ENCODE measurements around the gene MT1G. TPM values are rescaled to one million over a fixed set of nuclear protein-coding genes. Genes with fewer than 3 reads are reported as not detected.
"Not testable (repeated sequence)": the region's sequence is repeated elsewhere in the genome, so short reads cannot be mapped to it uniquely, and the experiment has no call there.

MT1G gene
- total RNA-seq, 1 experiment from 2014 or later: not detected

- Histone ChIP-seq H3K36me3 (ENCODE audit: low read depth, low read length) (no peaks in the 10 kb centered on the region), H3K9me3 (ENCODE audit: low read length) (no peaks in the 10 kb centered on the region), H3F3A (ENCODE audit: low read length, unreplicated experiment) (no peaks in the 10 kb centered on the region), H3K4me1 (ENCODE audit: insufficient read depth, low read length) (peaks cover 22% of the 10 kb centered on the region), H3K27me3 (ENCODE audit: low read length) (no peaks in the 10 kb centered on the region), H2AFZ (ENCODE audit: low read length) (no peak overlapping the region), H3K27ac (ENCODE audit: low read length) (no peak overlapping the region), H3K9me2 (replicated peaks; ENCODE audit: low read length) (no peaks in the 10 kb centered on the region), H3K4me3 (ENCODE audit: low read length) (no peak overlapping the region), H3K79me2 (ENCODE audit: low read length) (no peaks in the 10 kb centered on the region), H4K20me1 (ENCODE audit: low read length) (no peaks in the 10 kb centered on the region), H3K4me2 (ENCODE audit: low read length) (no peak overlapping the region), H3K9ac (ENCODE audit: low read length) (no peak overlapping the region)
- intact Hi-C loops (cut with micrococcal nuclease): no loop called here
- no peak for TF ChIP-seq EZH2phosphoT487 (IDR thresholded peaks at IDR 0.05; ENCODE audit: borderline replicate concordance, low read length)
- ATAC-seq: no peak
- ChIA-PET POLR2A (ENCODE audit: unreplicated experiment) (no interaction called here), CTCF (no interaction called here)
- DNase-seq: no peak
- BruUV-seq (replicated peaks): no TSS peak
Observed at GRCh38 chr16:56670620-56670934, 2.7 kb upstream of the MT1G start.

- no peak overlapping the region for H2AFZ ChIP-seq (ENCODE audit: low read length)
- DNase-seq (no peak), ATAC-seq (no peak)
- H3K4me1 ChIP-seq (ENCODE audit: insufficient read depth, low read length): peaks cover 22% of the 10 kb centered on the region
- H3K4me2 ChIP-seq (ENCODE audit: low read length): no peak overlapping the region
- CTCF ChIA-PET: no interaction called here
- intact Hi-C loops (cut with micrococcal nuclease): no loop called here
- no peak overlapping the region for H3K9ac ChIP-seq (ENCODE audit: low read length)
- no peak overlapping the region for H3K27ac ChIP-seq (ENCODE audit: low read length)
- H4K20me1 ChIP-seq (ENCODE audit: low read length): no peaks in the 10 kb centered on the region
- H3F3A ChIP-seq (ENCODE audit: low read length, unreplicated experiment): no peaks in the 10 kb centered on the region
- no peaks in the 10 kb centered on the region for H3K27me3 ChIP-seq (ENCODE audit: low read length)
- no peaks in the 10 kb centered on the region for H3K9me3 ChIP-seq (ENCODE audit: low read length)
- TF ChIP-seq EZH2phosphoT487 (IDR thresholded peaks at IDR 0.05; ENCODE audit: borderline replicate concordance, low read length): no peak
- H3K4me3 ChIP-seq (ENCODE audit: low read length): no peak overlapping the region
- H3K36me3 ChIP-seq (ENCODE audit: low read depth, low read length): no peaks in the 10 kb centered on the region
- no peaks in the 10 kb centered on the region for H3K79me2 ChIP-seq (ENCODE audit: low read length)
- POLR2A ChIA-PET (ENCODE audit: unreplicated experiment): no interaction called here
- no peaks in the 10 kb centered on the region for H3K9me2 ChIP-seq (replicated peaks; ENCODE audit: low read length)
- BruUV-seq (replicated peaks): no TSS peak
Observed at GRCh38 chr16:56669840-56670619, 2.2 kb upstream of the MT1G start.

- Histone ChIP-seq H3K36me3 (ENCODE audit: low read depth, low read length) (no peaks in the 10 kb centered on the region), H3K9me3 (ENCODE audit: low read length) (no peaks in the 10 kb centered on the region), H3K27ac (ENCODE audit: low read length) (no peak within 1 kb of the TSS), H2AFZ (ENCODE audit: low read length) (no peak within 1 kb of the TSS), H3K79me2 (ENCODE audit: low read length) (no peaks in the 10 kb centered on the region), H3K27me3 (ENCODE audit: low read length) (no peaks in the 10 kb centered on the region), H3K4me3 (ENCODE audit: low read length) (no peak within 1 kb of the TSS), H3K4me2 (ENCODE audit: low read length) (no peak within 1 kb of the TSS), H3K9ac (ENCODE audit: low read length) (no peak within 1 kb of the TSS), H3K4me1 (ENCODE audit: insufficient read depth, low read length) (peaks cover 22% of the 10 kb centered on the region), H3K9me2 (replicated peaks; ENCODE audit: low read length) (no peaks in the 10 kb centered on the region), H4K20me1 (ENCODE audit: low read length) (no peaks in the 10 kb centered on the region), H3F3A (ENCODE audit: low read length, unreplicated experiment) (no peaks in the 10 kb centered on the region)
- no TSS peak for BruUV-seq (replicated peaks)
- POLR2A ChIA-PET (ENCODE audit: unreplicated experiment): no interaction called here
- DNase-seq: no peak
- ATAC-seq: no peak
- CTCF ChIA-PET: no interaction called here
- intact Hi-C loops (cut with micrococcal nuclease): no loop called here
- TF ChIP-seq EZH2 (IDR thresholded peaks at IDR 0.05; ENCODE audit: low read length, unreplicated experiment) (no peak), EZH2phosphoT487 (IDR thresholded peaks at IDR 0.05; ENCODE audit: borderline replicate concordance, low read length) (no peak), CTCF (conservative IDR thresholded peaks at IDR 0.05; ENCODE audit: low read depth, low read length) (no peak)
Observed at GRCh38 chr16:56669005-56669839, 1.4 kb upstream of the MT1G start, which contains the start of gene MT1H. Gene MT1H (plus strand): TSS chr16:56669814. CDS start chr16:56669885, 71 bp downstream.

- H4K20me1 ChIP-seq (ENCODE audit: low read length); H3K27me3 ChIP-seq (ENCODE audit: low read length); H3K27ac ChIP-seq (ENCODE audit: low read length); DNase-seq; CTCF ChIA-PET; H2AFZ ChIP-seq (ENCODE audit: low read length); BruUV-seq (replicated peaks); H3K9me2 ChIP-seq (replicated peaks; ENCODE audit: low read length); H3K4me1 ChIP-seq (ENCODE audit: insufficient read depth, low read length); H3K79me2 ChIP-seq (ENCODE audit: low read length); H3K36me3 ChIP-seq (ENCODE audit: low read depth, low read length); H3K9ac ChIP-seq (ENCODE audit: low read length); intact Hi-C loops (cut with micrococcal nuclease); H3K9me3 ChIP-seq (ENCODE audit: low read length); H3K4me3 ChIP-seq (ENCODE audit: low read length); H3F3A ChIP-seq (ENCODE audit: low read length, unreplicated experiment); POLR2A ChIA-PET (ENCODE audit: unreplicated experiment); H3K4me2 ChIP-seq (ENCODE audit: low read length); ATAC-seq: not testable (repeated sequence)
Observed at GRCh38 chr16:56665286-56666261, 2.3 kb downstream of the MT1G start.
